OCI-LY7 (cell line): ENCODE measurements around the gene SPATA2L. TPM values are rescaled to one million over a fixed set of nuclear protein-coding genes. Genes with fewer than 3 reads are reported as not detected.

Source experiments
- BruUV-seq: library from RNA; stranded (reverse); fragments of 400-500 nt; replicated peaks from 2 replicates; lab custom pipeline; 2021; lab: Mats Ljungman, UMichigan
- CTCF ChIA-PET: fragments of 300-600 bp; sonication (Branson Sonifier 250); formaldehyde crosslinking; loops from one replicate; lab custom pipeline; 2022; ENCODE audit warnings: antibody characterized with exemption; ENCODE audit not compliant: unreplicated experiment; lab: Charles Lee
- POLR2A ChIA-PET: fragments of 300-600 bp; sonication (Branson Sonifier 250); formaldehyde crosslinking; loops from one replicate; lab custom pipeline; 2022; ENCODE audit warnings: antibody characterized with exemption; lab: Charles Lee
- DNase-seq: peaks from one replicate; pipeline ENCODE4 v3.0.0-alpha.2; 2015; ENCODE audit warnings: low spot score
- H2AFZ ChIP-seq: fragments of 200-600 bp; sonication (generic), shearing (Covaris generic); 2 replicates; pipeline ENCODE4 v1.6.1; 2014; ENCODE audit warnings: mild to moderate bottlenecking, antibody characterized with exemption, low read length, moderate library complexity
- H3K27ac ChIP-seq: fragments of 200-600 bp; sonication (generic); 2 replicates; pipeline ENCODE4 v1.5.1; 2014; ENCODE audit warnings: mixed run types, low read depth, mild to moderate bottlenecking, moderate library complexity, low read length, inconsistent platforms; ENCODE audit not compliant: poor library complexity, severe bottlenecking
- H3K36me3 ChIP-seq: fragments of 200-600 bp; sonication (generic); 2 replicates; pipeline ENCODE4 v1.6.1; 2014; ENCODE audit warnings: mild to moderate bottlenecking, antibody characterized with exemption, low read length, moderate library complexity, mixed read lengths; ENCODE audit not compliant: insufficient read depth
- H3K4me1 ChIP-seq: fragments of 200-600 bp; sonication (generic); 2 replicates; pipeline ENCODE4 v1.5.1; 2014; ENCODE audit warnings: mild to moderate bottlenecking, low read length; ENCODE audit not compliant: insufficient read depth, poor library complexity, severe bottlenecking
- H3K4me2 ChIP-seq: fragments of 200-600 bp; sonication (generic); 2 replicates; pipeline ENCODE4 v1.6.1; 2014; ENCODE audit warnings: mild to moderate bottlenecking, low read length
- H3K4me3 ChIP-seq: fragments of 200-600 bp; sonication (generic); 2 replicates; pipeline ENCODE4 v1.5.1; 2014; ENCODE audit warnings: mild to moderate bottlenecking, low read depth, low read length; ENCODE audit not compliant: poor library complexity, severe bottlenecking
- H3K79me2 ChIP-seq: fragments of 200-600 bp; sonication (generic); 2 replicates; pipeline ENCODE4 v1.6.1; 2016; ENCODE audit warnings: low read depth, mild to moderate bottlenecking, low read length, moderate library complexity, mixed read lengths; ENCODE audit not compliant: insufficient read depth
- H3K9me2 ChIP-seq: fragments of 200-600 bp; sonication (generic); 2 replicates; pipeline ENCODE4 v1.6.1; 2016; ENCODE audit warnings: mild to moderate bottlenecking, low read length, mixed read lengths; ENCODE audit not compliant: insufficient read depth
- H3K9me3 ChIP-seq: fragments of 200-600 bp; sonication (generic); 2 replicates; pipeline ENCODE4 v1.6.1; 2014; ENCODE audit warnings: mild to moderate bottlenecking, mixed run types, low read length, mixed read lengths
- H4K20me1 ChIP-seq: fragments of 200-600 bp; sonication (generic); 2 replicates; pipeline ENCODE4 v1.6.1; 2014; ENCODE audit warnings: mild to moderate bottlenecking, antibody characterized with exemption, low read length, moderate library complexity, mixed read lengths; ENCODE audit not compliant: insufficient read depth
- EZH2phosphoT487 ChIP-seq: fragments of 200-600 bp; sonication (generic); IDR thresholded peaks from 2 replicates; pipeline ENCODE4 v1.6.1; 2018; ENCODE audit warnings: low read depth, borderline replicate concordance, mild to moderate bottlenecking, mixed run types, antibody characterized with exemption, low read length, moderate library complexity, mixed read lengths
- intact Hi-C: fragments of 100-400 bp; cut with micrococcal nuclease; formaldehyde crosslinking; loops from one replicate; pipeline ENCODE4 v1.10.0; 2022; ENCODE audit not compliant: unreplicated experiment
- total RNA-seq, 2 experiments: library from RNA; depleted of rRNA in 1 of 2; stranded (reverse); fragments of >200 nt in 1 of 2; shearing (Covaris generic) in 1 of 2; gene quantifications; 2 replicates each; pipeline ENCODE4 v1.2.3, GENCODE V29; 2014 to 2022
- TF ChIP-seq, protein P1 (sequence below): fragments of 200-600 bp; sonication (generic); conservative IDR thresholded peaks from 2 replicates; pipeline ENCODE4 v1.5.1; 2014; ENCODE audit warnings: mild to moderate bottlenecking, antibody characterized with exemption, low read length, moderate library complexity, mixed read lengths

Gene SPATA2L
- total RNA-seq, 2 experiments from 2014 or later = 7.2 to 13.1 TPM

DNA sequence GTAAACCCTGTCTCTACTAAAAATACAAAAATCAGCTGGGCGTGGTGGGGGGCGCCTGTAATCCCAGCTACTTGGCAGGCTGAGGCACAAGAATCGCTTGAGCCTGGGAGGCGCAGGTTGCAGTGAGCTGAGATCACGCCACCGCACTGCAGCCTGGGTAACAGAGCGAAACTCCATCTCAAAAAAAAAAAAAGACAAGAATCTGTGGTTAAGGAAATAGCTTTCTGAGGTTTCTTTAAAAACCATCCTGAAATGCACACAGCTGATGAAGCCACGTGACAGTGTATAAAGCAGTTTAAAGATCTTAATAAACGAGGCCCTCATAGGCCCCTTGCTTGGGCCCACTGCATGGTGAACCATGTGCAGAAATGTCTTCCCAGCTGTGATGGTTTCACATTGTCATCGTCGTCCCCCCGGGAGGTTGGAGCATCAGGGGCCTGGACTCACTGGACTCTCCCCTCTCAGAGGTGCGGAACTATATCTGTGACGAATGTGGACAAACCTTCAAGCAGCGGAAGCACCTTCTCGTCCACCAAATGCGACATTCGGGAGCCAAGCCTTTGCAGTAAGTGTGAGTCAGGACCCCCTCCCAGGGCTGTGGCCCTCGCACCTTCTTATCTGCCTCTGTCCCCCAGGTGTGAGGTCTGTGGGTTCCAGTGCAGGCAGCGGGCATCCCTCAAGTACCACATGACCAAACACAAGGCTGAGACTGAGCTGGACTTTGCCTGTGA, 36.0 kb upstream of the SPATA2L start:
- Histone ChIP-seq H3K4me1 (no peaks in the 10 kb centered on the region), H3K9me3 (no peaks in the 10 kb centered on the region), H3K79me2 (no peaks in the 10 kb centered on the region), H3K36me3 (peaks cover 98% of the 10 kb centered on the region), H3K4me2 (no peak overlapping the region), H3K9me2 (no peaks in the 10 kb centered on the region), H3K4me3 (no peak overlapping the region), H2AFZ (no peak overlapping the region), H4K20me1 (no peaks in the 10 kb centered on the region), H3K27ac (no peak overlapping the region)
- no TSS peak for BruUV-seq
- POLR2A ChIA-PET = no interaction called here
- TF ChIP-seq EZH2phosphoT487 = no peak
- TF ChIP-seq, protein P1, sequence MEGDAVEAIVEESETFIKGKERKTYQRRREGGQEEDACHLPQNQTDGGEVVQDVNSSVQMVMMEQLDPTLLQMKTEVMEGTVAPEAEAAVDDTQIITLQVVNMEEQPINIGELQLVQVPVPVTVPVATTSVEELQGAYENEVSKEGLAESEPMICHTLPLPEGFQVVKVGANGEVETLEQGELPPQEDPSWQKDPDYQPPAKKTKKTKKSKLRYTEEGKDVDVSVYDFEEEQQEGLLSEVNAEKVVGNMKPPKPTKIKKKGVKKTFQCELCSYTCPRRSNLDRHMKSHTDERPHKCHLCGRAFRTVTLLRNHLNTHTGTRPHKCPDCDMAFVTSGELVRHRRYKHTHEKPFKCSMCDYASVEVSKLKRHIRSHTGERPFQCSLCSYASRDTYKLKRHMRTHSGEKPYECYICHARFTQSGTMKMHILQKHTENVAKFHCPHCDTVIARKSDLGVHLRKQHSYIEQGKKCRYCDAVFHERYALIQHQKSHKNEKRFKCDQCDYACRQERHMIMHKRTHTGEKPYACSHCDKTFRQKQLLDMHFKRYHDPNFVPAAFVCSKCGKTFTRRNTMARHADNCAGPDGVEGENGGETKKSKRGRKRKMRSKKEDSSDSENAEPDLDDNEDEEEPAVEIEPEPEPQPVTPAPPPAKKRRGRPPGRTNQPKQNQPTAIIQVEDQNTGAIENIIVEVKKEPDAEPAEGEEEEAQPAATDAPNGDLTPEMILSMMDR = no peak
- CTCF ChIA-PET = interaction anchor here (0.6 kb wide), 1 partner anchor 115 kb away, joined by 3 read pairs; no protein-coding TSS in a partner anchor
- no peak for DNase-seq
- intact Hi-C loops = no loop called here

DNA sequence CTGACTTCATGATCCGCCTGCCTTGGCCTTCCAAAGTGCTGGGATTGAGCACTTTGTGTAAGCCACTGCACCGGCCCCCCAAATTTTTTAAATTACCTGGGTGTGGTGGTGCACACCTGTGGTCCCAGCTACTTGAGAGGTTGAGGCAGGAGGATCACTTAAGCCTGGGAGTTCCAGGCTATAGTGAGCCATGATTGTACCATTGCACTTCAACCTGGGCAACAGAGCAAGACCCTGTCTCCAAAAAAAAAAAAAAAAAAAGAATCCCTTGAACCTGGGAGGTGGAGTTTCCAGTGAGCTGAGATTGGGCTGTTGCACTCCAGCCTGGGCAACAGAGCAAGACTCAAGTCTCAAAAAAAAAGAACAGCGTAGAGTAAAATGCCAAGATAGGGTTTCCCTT, 35.0 kb upstream of the SPATA2L start:
- Histone ChIP-seq H3K4me2 (no peak overlapping the region), H4K20me1 (no peaks in the 10 kb centered on the region), H3K4me3 (no peak overlapping the region), H3K27ac (no peak overlapping the region), H3K79me2 (no peaks in the 10 kb centered on the region), H3K9me3 (no peaks in the 10 kb centered on the region), H3K4me1 (no peaks in the 10 kb centered on the region), H3K9me2 (no peaks in the 10 kb centered on the region), H3K36me3 (peaks cover 98% of the 10 kb centered on the region), H2AFZ (no peak overlapping the region)
- BruUV-seq = no TSS peak
- TF ChIP-seq, protein P1 = no peak
- TF ChIP-seq EZH2phosphoT487 = no peak
- no peak for DNase-seq
- intact Hi-C loops = no loop called here
- ChIA-PET POLR2A (interaction anchor here (0.7 kb wide), 1 partner anchor 31 kb away, joined by 3 read pairs; no protein-coding TSS in a partner anchor), CTCF (interaction anchor here (0.6 kb wide), 1 partner anchor 116 kb away, joined by 3 read pairs; no protein-coding TSS in a partner anchor)

- Histone ChIP-seq H3K9me2 (no peaks in the 10 kb centered on the region), H3K27ac (no peak overlapping the region), H3K9me3 (no peaks in the 10 kb centered on the region), H4K20me1 (no peaks in the 10 kb centered on the region), H3K4me2 (no peak overlapping the region), H3K79me2 (no peaks in the 10 kb centered on the region), H3K4me1 (no peaks in the 10 kb centered on the region), H3K36me3 (peaks cover 93% of the 10 kb centered on the region), H3K4me3 (no peak overlapping the region), H2AFZ (no peak overlapping the region)
- no peak for TF ChIP-seq EZH2phosphoT487
- TF ChIP-seq, protein P1 = no peak
- BruUV-seq = no TSS peak
- CTCF ChIA-PET = no interaction called here
- intact Hi-C loops = no loop called here
- POLR2A ChIA-PET = no interaction called here
- no peak for DNase-seq
Observed at GRCh38 chr16:89733792-89734191, 32.3 kb upstream of the SPATA2L start.
